Transverse colon (tissue), 4 donors: Measurements from ENCODE around the gene MYB.

ENCODE experiments used
- EP300 ChIP-seq: sonication (generic); formaldehyde crosslinking; IDR thresholded peaks from one replicate; pipeline ENCODE4 v1.6.1; 2017; ENCODE audit warnings: antibody characterized with exemption, low read depth
- POLR2A ChIP-seq: fragments of 450-650 bp; IDR thresholded peaks from one replicate; pipeline ENCODE4 v1.6.1; 2016; ENCODE audit warnings: antibody characterized with exemption, mild to moderate bottlenecking, moderate library complexity
- POLR2AphosphoS5 ChIP-seq, 3 donors: sonication (generic); formaldehyde crosslinking; IDR thresholded peaks; one replicate each; pipeline ENCODE4 v1.6.1; 2016; ENCODE audit warnings: antibody characterized with exemption in 3 of 3
- TF ChIP-seq, protein P1 (sequence below), 5 experiments: fragments of 200-600 bp in 3 of 5; fragments of 450-650 bp in 2 of 5; sonication (generic) in 3 of 5; IDR thresholded peaks; 1 replicate in 2 of 5; 2 replicates in 3 of 5; pipeline ENCODE4 v1.5.1; 2016 to 2017; ENCODE audit warnings: antibody characterized with exemption in 5 of 5, inconsistent platforms in 3 of 5, mild to moderate bottlenecking in 2 of 5, moderate library complexity in 1 of 5

DNA sequence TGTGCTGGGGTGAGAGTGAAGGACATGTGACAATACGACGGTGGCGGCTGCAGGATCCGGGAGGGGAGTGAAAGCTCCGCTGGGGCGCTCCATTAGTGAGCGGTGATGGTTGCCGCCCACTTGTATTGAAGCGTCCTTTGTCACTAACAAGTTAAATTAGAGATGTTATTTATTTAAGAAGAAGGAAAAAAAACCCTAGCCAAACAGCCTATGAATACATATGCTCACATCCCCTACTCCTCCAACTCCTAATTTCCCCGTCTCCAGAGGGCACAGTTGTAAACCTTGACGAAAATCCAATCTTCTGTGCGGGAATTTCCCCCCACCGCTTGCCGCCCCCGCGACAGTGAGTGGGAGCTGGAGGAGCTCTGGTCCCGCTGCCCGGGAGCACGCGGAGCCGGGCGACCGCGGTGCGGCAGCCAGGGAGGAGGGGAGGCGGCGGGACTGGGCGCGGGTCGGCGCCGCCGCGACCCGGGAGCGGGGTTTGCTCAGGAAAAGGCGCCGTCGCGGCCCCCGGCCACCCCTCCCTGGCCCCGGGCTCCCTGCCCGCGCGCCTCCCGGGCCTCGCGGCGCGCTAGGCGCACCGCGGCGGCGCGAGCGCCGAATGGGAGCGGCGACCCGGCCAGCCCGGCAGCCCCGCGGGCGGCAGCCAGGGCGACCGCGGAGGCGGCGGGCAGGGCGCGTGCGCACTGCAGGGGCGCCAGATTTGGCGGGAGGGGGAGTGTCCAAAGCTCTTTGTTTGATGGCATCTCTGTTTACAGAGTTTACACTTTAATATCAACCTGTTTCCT is at the start of gene MYB:
- TF ChIP-seq, protein P1, sequence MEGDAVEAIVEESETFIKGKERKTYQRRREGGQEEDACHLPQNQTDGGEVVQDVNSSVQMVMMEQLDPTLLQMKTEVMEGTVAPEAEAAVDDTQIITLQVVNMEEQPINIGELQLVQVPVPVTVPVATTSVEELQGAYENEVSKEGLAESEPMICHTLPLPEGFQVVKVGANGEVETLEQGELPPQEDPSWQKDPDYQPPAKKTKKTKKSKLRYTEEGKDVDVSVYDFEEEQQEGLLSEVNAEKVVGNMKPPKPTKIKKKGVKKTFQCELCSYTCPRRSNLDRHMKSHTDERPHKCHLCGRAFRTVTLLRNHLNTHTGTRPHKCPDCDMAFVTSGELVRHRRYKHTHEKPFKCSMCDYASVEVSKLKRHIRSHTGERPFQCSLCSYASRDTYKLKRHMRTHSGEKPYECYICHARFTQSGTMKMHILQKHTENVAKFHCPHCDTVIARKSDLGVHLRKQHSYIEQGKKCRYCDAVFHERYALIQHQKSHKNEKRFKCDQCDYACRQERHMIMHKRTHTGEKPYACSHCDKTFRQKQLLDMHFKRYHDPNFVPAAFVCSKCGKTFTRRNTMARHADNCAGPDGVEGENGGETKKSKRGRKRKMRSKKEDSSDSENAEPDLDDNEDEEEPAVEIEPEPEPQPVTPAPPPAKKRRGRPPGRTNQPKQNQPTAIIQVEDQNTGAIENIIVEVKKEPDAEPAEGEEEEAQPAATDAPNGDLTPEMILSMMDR (IDR thresholded peaks at IDR 0.05), result peak in 1 of 5 experiments; percentile 15
- peak; percentile 24 to 55 (median 49) for TF ChIP-seq POLR2AphosphoS5 (IDR thresholded peaks at IDR 0.05)
- TF ChIP-seq POLR2A, result peak; percentile 39
- no peak for TF ChIP-seq EP300
